ENCODE data around the gene BICDL2.

BICDL2 gene

DNA sequence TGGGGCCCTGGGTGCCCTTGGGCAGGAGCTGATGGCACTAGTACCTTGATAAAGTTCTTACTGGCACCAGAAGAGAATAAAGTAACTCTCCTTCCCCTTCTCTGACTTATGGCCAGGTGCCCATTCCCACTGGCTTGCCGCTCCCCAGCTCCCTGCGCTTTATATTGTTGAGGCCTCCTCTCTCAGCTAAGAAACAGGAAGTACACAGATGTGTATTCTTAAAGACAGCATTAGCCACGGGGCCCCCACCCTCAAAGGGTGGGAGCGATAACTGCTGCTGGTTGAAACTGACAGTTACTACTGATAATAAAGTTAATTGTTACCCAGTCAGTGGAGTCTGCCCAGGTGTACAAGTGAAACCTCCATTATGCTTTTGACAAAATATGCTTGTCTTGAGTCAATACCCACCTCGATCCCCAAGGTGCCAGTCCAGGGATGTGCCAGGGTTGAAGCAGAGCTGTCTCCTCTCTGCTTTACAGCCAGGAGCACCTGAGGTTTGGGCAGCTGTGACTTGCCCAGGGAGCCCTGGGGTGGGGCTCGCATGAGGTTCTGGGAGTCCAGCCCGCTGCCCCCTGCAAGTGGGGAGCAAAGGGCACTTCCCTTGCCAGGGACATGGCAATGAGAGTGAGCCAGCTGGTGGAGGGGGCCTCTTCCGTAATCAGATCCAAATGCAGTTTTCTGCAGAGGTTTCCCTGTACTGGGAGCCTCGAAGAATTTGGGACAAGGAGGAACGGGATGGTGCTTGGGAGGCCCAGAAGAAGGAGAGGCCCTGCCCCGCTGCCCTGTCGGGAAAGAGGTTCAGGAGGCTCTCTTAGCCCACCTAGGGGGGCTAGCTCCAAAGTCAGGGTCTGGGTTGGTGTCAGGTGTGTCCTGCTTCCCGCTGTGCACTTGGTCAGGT is 29.4 kb downstream of the BICDL2 start:
- no peak for DNase-seq

- DNase-seq: no peak
Measured at GRCh38 chr16:3004781-3005284, 31.9 kb downstream of the BICDL2 start.

GRCh38 chr16:3004319-3004718 is 32.4 kb downstream of the BICDL2 start:
- DNase-seq: no peak

DNA sequence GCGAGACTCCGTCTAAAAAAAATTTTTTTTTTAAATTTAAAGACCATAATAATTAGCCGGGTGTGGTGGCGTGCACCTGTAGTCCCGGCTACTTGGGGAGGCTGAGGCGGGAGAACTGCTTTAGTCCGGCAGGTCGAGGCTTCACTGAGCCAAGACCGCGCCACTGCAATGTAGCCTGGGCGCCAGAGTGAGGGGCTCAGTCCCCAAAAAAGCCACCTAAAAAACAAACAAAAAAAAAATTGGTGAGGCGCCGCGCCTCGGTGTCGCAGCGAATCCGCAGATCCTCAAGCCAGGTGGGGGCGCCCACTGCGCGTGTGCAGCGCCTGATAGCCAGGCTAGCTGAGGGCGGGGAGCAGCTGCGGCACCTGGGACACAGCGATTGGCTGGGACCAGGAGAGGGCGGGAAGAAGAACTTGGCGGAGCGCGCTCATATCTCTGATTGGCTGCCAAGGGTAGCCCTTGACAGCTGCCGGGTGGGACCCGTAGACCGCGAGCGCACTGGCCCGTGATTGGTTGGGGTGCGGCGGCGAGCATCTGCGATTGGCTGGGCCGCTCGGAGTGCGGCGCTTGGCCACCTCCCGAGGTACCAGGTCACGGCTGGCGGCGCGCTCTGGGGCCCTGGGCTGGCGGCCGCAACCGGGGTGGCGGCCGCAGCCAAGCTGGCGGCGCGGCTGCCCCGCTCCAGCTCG is 33.0 kb downstream of the BICDL2 start:
- peak; percentile 98 for DNase-seq

GRCh38 chr16:3001316-3001715 is 35.4 kb downstream of the BICDL2 start:
- no peak for DNase-seq

DNA sequence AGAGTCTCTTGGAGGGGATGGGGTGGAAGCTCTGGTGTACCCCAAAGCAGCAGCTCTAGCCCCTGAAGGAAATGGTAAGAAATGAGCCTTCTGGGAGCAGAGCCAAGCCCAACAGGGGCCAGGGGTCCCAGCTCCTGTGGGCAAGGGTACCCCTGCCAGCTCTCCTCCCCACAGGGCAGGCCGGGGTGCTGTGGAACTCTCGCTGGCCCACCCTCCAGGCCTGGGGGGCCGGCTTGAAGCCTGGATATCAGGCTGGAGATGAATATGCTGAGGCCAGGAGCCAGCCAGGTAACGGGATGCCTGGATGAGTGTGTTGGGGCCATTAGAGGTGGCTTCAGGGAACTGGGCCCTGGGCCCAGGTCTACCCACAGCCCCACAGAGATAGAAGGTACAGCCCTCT is 36.2 kb downstream of the BICDL2 start:
- DNase-seq: no peak

DNA sequence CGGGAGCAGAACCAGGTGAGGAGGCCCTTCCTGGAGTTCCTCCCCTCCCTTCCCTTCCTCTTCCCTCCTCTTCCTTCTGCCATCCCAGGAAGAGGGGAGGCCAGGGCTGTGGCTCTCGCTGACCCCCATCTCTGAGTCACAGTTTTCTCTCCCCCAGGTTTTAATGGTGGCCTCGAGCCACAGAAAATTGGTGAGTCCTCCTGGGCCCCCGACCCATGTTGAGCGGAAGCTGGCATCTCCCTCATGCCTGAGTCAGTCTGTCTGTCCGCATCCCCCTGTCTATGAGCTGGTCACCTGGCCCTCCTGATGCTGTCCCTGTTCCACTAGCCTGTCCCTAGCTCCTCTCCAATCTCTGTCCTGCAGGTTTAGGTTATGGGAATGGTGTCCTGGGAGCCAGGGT is 36.8 kb downstream of the BICDL2 start:
- DNase-seq: no peak

- DNase-seq: no peak
Measured at GRCh38 chr16:2996298-2996697, 40.4 kb downstream of the BICDL2 start.

DNA sequence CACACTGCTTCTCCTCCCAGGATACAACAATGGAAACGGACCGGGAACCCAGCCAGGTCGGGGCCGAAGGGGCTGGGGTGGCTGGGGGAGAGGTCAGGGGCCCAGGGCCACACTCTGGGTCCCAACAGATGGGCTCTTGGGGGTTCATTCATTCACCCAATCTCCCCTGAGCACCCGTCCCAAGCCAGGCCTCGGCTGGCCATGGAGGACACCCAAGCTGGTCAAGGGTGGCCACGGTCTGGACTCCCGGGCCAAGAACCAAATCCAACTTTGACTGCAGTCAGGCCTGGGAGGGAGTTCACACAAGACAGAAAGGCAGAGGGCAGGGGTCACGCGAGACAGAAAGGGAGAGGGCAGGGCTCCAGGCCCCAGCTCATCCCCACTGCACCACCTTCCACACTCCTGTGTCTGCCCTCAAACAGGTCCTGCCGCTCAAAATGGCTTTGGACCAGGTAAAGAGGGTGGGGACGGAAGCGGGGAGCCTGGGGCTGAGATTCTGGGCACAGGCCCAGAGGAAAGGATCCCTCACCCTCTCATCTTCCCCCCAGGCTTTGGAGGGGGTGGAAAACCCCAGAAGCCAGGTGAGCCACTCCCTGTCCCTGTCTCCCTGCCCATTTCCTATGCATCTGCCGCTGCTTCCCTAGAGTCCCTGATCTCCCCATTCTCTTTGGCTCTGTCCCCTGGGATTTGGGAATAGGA is 44.2 kb downstream of the BICDL2 start:
- DNase-seq: no peak

- DNase-seq: no peak
Measured at GRCh38 chr16:2991566-2992261, 45.0 kb downstream of the BICDL2 start.

DNA sequence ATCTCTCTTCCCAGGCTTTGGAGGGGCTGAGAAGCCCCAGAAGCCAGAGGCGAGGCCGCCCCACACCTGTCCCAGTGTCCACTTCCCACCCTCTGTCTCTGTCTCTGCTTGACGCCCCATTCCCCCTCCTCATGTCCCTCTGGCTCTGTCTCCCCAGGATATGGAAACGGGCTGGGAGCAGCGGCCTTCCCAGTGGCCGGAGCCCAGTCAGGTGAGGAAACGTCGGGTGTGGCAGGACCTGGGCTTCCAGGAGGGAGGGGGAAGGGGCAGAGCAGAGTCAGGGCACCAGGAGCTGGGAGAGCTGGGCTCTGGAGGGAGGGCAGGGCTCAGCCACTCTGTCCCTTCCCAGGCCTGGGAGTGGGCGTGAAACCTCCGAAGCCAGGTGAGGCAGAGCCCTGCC is 45.9 kb downstream of the BICDL2 start:
- no peak for DNase-seq

DNA sequence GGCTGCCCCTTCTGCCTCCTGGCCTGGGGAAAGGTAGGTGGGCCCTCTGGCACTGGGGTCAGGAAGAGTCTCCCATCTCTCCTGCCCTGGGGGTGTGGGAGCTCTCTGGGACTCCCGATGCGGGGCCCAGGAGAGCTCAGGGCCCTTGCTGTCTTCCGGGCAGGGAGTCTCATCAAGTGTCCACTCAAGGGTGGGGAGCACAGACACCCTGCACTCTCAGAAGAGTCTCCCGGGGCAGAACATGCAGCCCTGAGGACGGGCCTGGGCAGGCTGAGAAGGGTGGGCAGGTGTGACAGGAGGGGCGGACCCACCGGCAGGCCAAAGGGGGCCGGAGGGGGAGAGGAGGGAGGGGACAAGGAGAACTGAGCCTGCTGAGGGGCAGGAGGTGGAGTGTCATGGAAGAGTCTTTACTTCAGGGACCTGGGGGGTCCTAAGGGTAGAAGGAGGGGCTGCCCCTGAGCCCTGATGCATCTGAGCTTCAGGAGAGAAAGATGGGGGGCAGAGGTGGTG is 48.1 kb downstream of the BICDL2 start:
- DNase-seq: no peak

DNA sequence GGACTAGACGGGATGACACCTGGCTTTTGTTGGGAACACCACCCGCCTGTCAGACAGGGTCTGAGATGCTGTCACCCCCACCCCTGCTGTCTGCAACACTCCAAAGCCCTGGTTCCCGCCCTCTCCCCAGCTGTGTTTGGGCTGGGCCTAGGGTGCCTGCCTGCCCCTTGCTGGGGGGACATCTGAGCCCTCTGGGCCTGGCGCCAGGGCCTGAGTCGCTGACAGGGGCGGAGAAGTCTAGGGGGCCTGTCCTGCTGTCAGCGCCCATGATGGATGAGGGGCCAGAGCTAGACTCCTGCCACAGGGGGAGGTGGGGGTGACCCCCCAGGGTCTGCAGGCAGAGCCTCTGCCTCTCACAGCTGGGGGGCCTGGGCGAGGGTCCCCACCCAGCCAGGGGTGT is 48.9 kb downstream of the BICDL2 start:
- DNase-seq: no peak

GRCh38 chr16:2987286-2987685 is 49.5 kb downstream of the BICDL2 start:
- DNase-seq: no peak

DNA sequence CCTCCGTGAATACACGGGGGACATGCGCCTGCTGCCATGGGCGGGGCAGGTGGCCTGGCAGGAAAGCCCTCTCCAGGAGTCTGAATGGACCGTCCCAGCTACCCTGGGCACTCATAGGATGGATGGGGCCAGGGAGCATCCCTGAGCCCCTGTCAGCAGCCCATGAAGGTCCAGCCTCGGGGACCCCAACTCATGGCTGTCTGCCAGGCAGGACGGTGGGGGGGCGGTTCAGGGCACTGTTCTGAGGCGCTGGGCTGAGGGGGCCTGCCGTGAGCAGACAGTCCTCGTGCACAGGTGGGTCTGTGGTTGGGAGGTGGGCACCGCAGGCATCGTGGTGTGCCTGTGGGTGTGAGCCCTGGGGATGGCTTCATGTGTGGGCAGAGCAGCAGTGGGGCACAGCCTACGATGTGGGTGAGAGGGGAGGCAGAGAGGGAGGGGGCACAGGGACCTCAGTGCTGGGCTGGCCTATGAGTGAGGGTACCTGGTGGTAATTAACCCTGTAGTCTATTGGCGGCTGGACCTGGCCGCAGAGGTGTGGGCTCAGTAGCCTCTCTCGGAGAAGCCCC is 50.0 kb downstream of the BICDL2 start:
- DNase-seq: no peak

GRCh38 chr16:2985893-2986355 is 50.8 kb downstream of the BICDL2 start:
- no peak for DNase-seq

- no peak for DNase-seq
Measured at GRCh38 chr16:2985462-2985861, 51.3 kb downstream of the BICDL2 start.

DNA sequence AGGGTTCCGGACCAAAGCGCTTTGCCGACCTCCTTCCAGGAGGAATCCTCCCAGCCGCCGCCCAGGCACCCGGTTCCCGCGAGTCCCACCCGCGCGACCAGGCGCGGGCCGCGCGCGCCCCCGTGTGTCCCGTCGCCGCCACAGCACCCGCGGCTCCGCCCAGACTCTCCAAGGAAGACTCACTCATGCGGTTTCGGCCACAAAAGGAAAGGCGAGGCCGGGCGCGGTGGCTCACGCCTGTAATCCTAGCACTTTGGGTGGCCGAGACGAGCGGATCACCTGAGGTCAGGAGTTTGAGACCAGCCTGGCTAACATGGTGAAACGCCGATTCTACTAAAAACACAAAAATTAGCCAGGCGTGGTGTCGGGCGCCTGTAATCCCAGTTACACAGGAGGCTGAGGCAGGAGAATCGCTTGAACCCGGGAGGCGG is 53.0 kb downstream of the BICDL2 start:
- peak; percentile 58 for DNase-seq

GRCh38 chr16:2982402-2982801 is 54.3 kb downstream of the BICDL2 start:
- no peak for DNase-seq

- DNase-seq: no peak
Measured at GRCh38 chr16:2981899-2982250, 54.9 kb downstream of the BICDL2 start.

DNA sequence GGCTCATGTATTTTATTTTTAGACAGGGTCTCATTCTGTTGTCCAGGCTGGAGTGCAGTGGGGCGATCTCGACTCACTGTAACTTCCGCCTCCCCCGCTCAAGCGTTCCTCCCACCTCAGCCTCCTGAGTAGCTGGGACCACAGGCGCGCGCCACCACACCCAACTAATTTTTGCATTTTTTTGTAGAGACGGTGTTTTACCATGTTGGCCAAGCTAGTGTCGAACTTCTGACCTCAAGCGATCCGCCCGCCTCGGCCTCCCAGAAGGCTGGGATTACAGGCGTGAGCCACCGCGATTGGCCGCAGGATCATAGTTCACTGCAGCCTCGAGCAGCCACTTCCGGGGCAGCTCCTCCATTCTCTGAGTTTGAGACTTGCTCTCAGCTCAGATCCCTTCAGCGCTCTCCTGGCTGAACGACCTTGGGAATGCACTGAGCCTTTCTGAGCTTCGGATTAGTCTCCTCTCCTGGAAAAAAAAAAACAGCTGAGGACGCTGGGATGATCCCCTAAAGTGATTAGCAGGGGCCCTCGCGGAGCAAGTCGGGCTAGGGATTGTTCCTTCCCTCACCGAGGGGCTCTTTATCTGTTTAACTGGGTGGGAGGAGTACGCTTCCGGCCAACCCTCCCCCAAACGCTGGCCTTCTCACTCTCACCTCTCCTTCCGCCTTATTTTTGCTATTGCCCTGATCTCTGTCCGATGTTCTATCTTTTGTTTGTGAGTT is 55.4 kb downstream of the BICDL2 start:
- no peak for DNase-seq
